Effector memory CD8-positive, alpha-beta T cell (primary cell): ENCODE results near the gene CDR2.
A peak's percentile ranks its signal among the peaks of the same experiment; 100 is the strongest.
"Not testable (repeated sequence)": the region's sequence is repeated elsewhere in the genome, so short reads cannot be mapped to it uniquely, and the experiment has no call there.

Source experiments
- ATAC-seq: fragments of 150-1000 bp; cut with Tn5 transposase; replicated peaks from 2 replicates; pipeline ENCODE4 v1.10.0; 2021; ENCODE audit warnings: mild to moderate bottlenecking, moderate library complexity
- DNase-seq, 3 experiments: peaks; one replicate each; pipeline ENCODE4 v3.0.0; 2021
- H3K27ac Mint-ChIP-seq, 2 donors: one replicate each; pipeline ENCODE4 v1.8.0; 2022; ENCODE audit warnings: mild to moderate bottlenecking in 2 of 2, mixed read lengths in 2 of 2, moderate library complexity in 2 of 2
- H3K27me3 Mint-ChIP-seq, 2 donors: one replicate each; pipeline ENCODE4 v1.8.0; 2022; ENCODE audit warnings: mixed read lengths in 2 of 2
- H3K36me3 Mint-ChIP-seq: one replicate; pipeline ENCODE4 v1.8.0; 2022; ENCODE audit warnings: mild to moderate bottlenecking, moderate library complexity, mixed read lengths; ENCODE audit not compliant: insufficient read depth
- H3K4me1 Mint-ChIP-seq, 2 donors: one replicate each; pipeline ENCODE4 v1.8.0; 2022; ENCODE audit warnings: low read depth in 2 of 2, mixed read lengths in 2 of 2
- H3K4me3 Mint-ChIP-seq, 2 donors: one replicate each; pipeline ENCODE4 v1.8.0; 2022; ENCODE audit warnings: mild to moderate bottlenecking in 2 of 2, mixed read lengths in 2 of 2, moderate library complexity in 2 of 2
- H3K9me3 Mint-ChIP-seq, 2 donors: one replicate each; pipeline ENCODE4 v1.8.0; 2022; ENCODE audit warnings: mixed read lengths in 2 of 2
- total RNA-seq, 9 experiments: gene quantifications; one replicate each; lab custom pipeline; 2026; lab: John Stamatoyannopoulos, UW

Gene CDR2
- total RNA-seq = 37.3 to 120 (median 69.3) reads per million in 9 experiments

DNA sequence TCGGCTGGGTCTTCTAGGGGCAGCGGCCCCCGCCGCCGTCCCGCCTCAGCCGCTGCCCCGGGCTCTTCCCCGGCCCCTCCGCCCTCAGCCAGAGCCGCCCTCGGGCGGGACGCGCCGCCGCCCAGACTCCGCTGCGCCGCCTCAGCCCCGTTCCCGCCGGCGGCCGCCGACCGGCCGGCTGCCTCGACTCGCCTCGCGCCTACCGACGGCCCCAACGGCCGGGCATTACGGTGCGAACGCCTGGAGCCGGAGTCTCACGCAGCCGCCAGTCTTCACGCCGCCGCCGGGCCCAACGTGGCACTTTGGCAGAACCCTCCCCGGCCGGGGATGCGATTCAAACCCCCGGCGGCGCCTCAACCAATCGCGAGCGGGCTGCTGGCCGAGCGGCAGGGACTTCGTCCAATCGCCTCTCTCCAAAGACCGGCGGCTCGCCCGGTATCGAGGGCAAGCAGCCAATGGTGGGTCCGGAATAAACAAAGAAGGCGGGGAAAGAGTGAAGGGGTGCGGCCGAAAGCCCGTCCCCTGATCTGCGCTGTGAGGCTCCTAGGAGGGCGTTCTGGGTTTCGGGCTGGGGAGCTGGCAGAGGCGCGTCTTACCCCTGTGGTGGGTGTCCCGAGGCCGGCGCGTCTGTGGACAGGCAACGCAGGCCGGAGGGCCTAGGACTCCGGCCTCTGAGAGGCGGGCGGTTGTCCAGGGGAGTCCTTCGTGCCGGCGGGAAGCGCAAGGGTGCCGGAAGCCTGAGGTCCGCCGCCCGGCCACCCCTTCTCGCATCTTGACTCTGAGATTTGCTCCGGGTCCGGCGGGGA is at the start of gene CDR2:
CDR2 (minus strand) TSS at position 309 of the 806 bp plus-strand sequence. CDS start 310 bp downstream, outside the sequence.
- DNase-seq = peak; percentile 98
- peak within 1 kb of the TSS; percentile 70 to 87 for H3K27ac Mint-ChIP-seq
- peak; percentile 91 for ATAC-seq
- H3K9me3 Mint-ChIP-seq = no peaks in the 10 kb centered on the region
- H3K27me3 Mint-ChIP-seq = no peaks in the 10 kb centered on the region
- H3K4me3 Mint-ChIP-seq = peak within 1 kb of the TSS; percentile 97 to 99
- H3K4me1 Mint-ChIP-seq = peaks cover 30 to 39% of the 10 kb centered on the region in 2 donors
- H3K36me3 Mint-ChIP-seq = peaks cover 20% of the 10 kb centered on the region

DNA sequence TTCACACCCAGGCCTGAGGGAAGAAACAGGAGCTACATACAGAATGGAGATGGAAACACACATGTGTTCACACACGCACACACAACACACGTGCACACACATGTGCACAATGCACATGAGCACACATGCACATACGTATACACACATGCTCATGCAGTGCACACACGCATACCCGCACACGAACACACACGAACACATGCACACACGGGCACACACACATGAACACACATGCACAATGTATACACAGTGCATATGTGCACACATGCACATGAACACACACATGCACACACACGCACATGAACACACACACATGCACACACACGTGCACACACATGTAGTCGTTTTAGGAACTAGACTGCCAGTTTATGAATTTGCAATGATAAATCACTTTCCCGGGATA is 49.3 kb upstream of the CDR2 start:
- no peak overlapping the region for H3K27ac Mint-ChIP-seq
- H3K36me3 Mint-ChIP-seq = peaks cover 42% of the 10 kb centered on the region
- DNase-seq = no peak

GRCh38 chr16:22421136-22421535 is 46.7 kb upstream of the CDR2 start:
- H3K36me3 Mint-ChIP-seq = peaks cover 32% of the 10 kb centered on the region

More for the DNA sequence above, 49.3 kb upstream of the CDR2 start:
- no peak for ATAC-seq
- H3K9me3 Mint-ChIP-seq = no peaks in the 10 kb centered on the region
- H3K27me3 Mint-ChIP-seq = no peaks in the 10 kb centered on the region
- H3K4me3 Mint-ChIP-seq = no peak overlapping the region
- no peaks in the 10 kb centered on the region for H3K4me1 Mint-ChIP-seq

DNA sequence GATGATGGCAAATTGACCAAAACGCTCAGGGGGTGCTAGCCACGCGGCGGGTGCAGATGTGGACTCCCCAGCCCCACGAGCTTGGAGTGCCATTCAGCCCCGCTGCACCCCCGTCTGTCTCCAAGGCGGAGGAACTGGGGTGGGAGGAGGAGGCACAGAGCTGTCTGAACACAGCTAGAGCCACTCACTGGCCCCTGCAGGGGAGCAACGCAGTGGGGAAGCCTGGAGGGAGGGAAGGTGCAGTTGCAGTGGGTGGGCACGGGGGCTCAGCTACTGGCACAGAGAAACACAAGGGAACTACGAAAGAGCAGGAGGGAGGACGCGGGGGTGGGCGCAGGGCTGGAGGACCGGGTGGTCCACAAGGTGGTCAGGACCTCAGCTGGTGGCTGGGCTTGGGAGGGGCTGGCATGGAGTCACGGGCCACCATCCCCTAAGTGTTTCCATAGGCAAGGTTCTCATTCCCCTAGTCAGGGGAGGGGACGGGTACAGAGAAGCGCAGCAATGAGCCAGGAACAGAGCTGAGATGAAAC is 46.3 kb upstream of the CDR2 start:
- peaks cover 0 to 1% of the 10 kb centered on the region in 2 donors for H3K4me1 Mint-ChIP-seq
- peaks cover 32% of the 10 kb centered on the region for H3K36me3 Mint-ChIP-seq
- no peak for ATAC-seq
- H3K27ac Mint-ChIP-seq = peak overlapping the region; percentile 62 to 69
- DNase-seq = no peak
- no peak overlapping the region for H3K4me3 Mint-ChIP-seq
- H3K27me3 Mint-ChIP-seq = no peaks in the 10 kb centered on the region
- H3K9me3 Mint-ChIP-seq = no peaks in the 10 kb centered on the region

More at GRCh38 chr16:22421136-22421535, 46.7 kb upstream of the CDR2 start:
- DNase-seq (no peak), ATAC-seq (no peak)
- Mint-ChIP-seq H3K4me1 (peaks cover 0 to 1% of the 10 kb centered on the region in 2 donors), H3K27ac (no peak overlapping the region), H3K4me3 (no peak overlapping the region), H3K9me3 (no peaks in the 10 kb centered on the region), H3K27me3 (no peaks in the 10 kb centered on the region)

GRCh38 chr16:22419908-22420307 is 45.5 kb upstream of the CDR2 start:
- peaks cover 0 to 1% of the 10 kb centered on the region in 2 donors for H3K4me1 Mint-ChIP-seq
- H3K36me3 Mint-ChIP-seq = peaks cover 32% of the 10 kb centered on the region
- no peaks in the 10 kb centered on the region for H3K27me3 Mint-ChIP-seq
- no peak for ATAC-seq
- no peaks in the 10 kb centered on the region for H3K9me3 Mint-ChIP-seq
- peak overlapping the region in 1 of 2 donors; percentile 62 for H3K27ac Mint-ChIP-seq
- DNase-seq = no peak
- no peak overlapping the region for H3K4me3 Mint-ChIP-seq

- DNase-seq (no peak), ATAC-seq (no peak)
- Mint-ChIP-seq H3K36me3 (peaks cover 32% of the 10 kb centered on the region), H3K4me3 (no peak overlapping the region), H3K4me1 (peaks cover 0 to 2% of the 10 kb centered on the region in 2 donors), H3K9me3 (no peaks in the 10 kb centered on the region), H3K27ac (peak overlapping the region in 1 of 2 donors; percentile 62), H3K27me3 (no peaks in the 10 kb centered on the region)
These were observed 44.4 kb upstream of the CDR2 start for GRCh38 chr16:22418826-22419225.

DNA sequence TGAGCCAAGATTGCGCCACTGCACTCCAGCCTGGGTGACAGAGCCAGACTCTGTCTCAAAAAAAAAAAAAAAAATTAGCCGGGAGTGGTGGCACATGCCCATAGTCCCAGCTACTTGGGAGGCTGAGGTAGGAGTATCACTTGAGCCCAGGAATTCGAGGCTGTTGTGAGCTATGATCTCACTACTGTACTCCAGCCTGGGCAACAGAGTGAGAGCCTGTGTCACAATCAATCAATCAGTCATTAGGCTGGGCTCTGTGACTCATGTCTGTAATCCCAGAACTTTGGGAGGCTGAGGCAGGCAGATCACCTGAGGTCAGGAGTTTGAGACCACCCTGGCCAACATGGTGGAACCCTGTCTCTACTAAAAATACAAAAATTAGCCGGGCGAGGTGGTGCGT is 43.4 kb upstream of the CDR2 start:
- H3K4me3 Mint-ChIP-seq, ATAC-seq, H3K4me1 Mint-ChIP-seq, DNase-seq, H3K9me3 Mint-ChIP-seq, H3K27me3 Mint-ChIP-seq: not testable (repeated sequence)
- Mint-ChIP-seq H3K27ac (peak overlapping the region in 1 of 2 donors; percentile 23), H3K36me3 (peaks cover 32% of the 10 kb centered on the region)

GRCh38 chr16:22417019-22417418 is 42.6 kb upstream of the CDR2 start:
- H3K9me3 Mint-ChIP-seq = no peaks in the 10 kb centered on the region
- no peaks in the 10 kb centered on the region for H3K27me3 Mint-ChIP-seq
- ATAC-seq = no peak
- H3K27ac Mint-ChIP-seq = peak overlapping the region in 1 of 2 donors; percentile 23
- peaks cover 26% of the 10 kb centered on the region for H3K36me3 Mint-ChIP-seq
- H3K4me3 Mint-ChIP-seq = no peak overlapping the region
- DNase-seq = no peak
- peaks cover 0 to 3% of the 10 kb centered on the region in 2 donors for H3K4me1 Mint-ChIP-seq

GRCh38 chr16:22413819-22414218 is 39.4 kb upstream of the CDR2 start:
- Mint-ChIP-seq H3K9me3 (no peaks in the 10 kb centered on the region), H3K4me3 (no peak overlapping the region), H3K27me3 (no peaks in the 10 kb centered on the region), H3K36me3 (no peaks in the 10 kb centered on the region), H3K4me1 (peaks cover 0 to 3% of the 10 kb centered on the region in 2 donors), H3K27ac (no peak overlapping the region)
- ATAC-seq = no peak
- no peak for DNase-seq

DNA sequence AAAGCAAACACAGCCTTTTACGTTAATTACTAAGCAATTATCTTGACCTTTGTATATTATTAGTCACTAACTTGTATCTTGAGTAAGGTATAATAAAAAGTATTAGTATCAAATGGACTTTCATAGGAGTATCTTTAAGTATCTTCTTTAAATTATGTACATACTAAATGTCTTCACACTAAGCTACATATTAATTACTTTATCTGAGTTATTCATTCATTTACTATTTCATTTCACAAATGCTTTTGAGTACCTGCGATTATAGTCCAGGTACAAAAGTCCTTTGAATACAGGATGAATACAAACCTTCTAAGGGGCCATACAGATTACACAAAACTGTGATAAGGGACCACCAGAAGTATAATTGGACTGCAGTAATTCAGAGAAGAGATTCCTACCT is 33.1 kb upstream of the CDR2 start:
- ATAC-seq (no peak), DNase-seq (no peak)
- H3K27me3 Mint-ChIP-seq = no peaks in the 10 kb centered on the region
- no peaks in the 10 kb centered on the region for H3K9me3 Mint-ChIP-seq
- no peak overlapping the region for H3K4me3 Mint-ChIP-seq
- H3K4me1 Mint-ChIP-seq = no peaks in the 10 kb centered on the region
- H3K36me3 Mint-ChIP-seq = no peaks in the 10 kb centered on the region
- H3K27ac Mint-ChIP-seq = no peak overlapping the region

- ATAC-seq (no peak), DNase-seq (no peak)
- Mint-ChIP-seq H3K27ac (peak overlapping the region in 1 of 2 donors; percentile 35), H3K4me3 (no peak overlapping the region), H3K9me3 (no peaks in the 10 kb centered on the region), H3K36me3 (peaks cover 2% of the 10 kb centered on the region), H3K27me3 (no peaks in the 10 kb centered on the region), H3K4me1 (peaks cover 0 to 4% of the 10 kb centered on the region in 2 donors)
These were observed 27.8 kb upstream of the CDR2 start for GRCh38 chr16:22402191-22402590.

GRCh38 chr16:22400900-22401299 is 26.5 kb upstream of the CDR2 start:
- Mint-ChIP-seq H3K27me3 (no peaks in the 10 kb centered on the region), H3K4me1 (peaks cover 0 to 4% of the 10 kb centered on the region in 2 donors), H3K9me3 (no peaks in the 10 kb centered on the region), H3K27ac (no peak overlapping the region), H3K4me3 (no peak overlapping the region), H3K36me3 (peaks cover 2% of the 10 kb centered on the region)
- DNase-seq = no peak
- no peak for ATAC-seq

- DNase-seq (no peak), ATAC-seq (no peak)
- peaks cover 2% of the 10 kb centered on the region for H3K36me3 Mint-ChIP-seq
- no peaks in the 10 kb centered on the region for H3K27me3 Mint-ChIP-seq
- no peak overlapping the region for H3K4me3 Mint-ChIP-seq
- H3K9me3 Mint-ChIP-seq = no peaks in the 10 kb centered on the region
- H3K4me1 Mint-ChIP-seq = peaks cover 0 to 4% of the 10 kb centered on the region in 2 donors
- H3K27ac Mint-ChIP-seq = no peak overlapping the region
These were observed 23.5 kb upstream of the CDR2 start for GRCh38 chr16:22397931-22398330.

DNA sequence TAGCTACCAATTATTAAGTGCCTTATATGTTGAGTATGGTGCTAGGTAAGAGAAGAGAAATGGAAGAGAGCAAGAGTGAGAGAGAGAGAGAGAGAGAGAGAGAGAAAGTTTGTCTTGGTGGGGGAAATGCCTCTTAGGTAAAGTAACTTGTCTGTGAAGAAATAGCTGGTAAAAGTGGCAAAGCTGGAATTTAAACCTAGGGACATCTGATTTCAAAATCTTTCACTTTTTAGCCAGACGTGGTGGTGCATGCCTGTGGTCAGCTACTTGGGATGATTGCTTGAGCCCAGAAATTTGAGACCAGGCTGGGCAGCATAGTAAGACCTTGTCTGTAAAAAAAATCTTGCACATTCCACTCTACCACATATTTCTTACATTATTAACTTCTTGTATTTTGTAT is 23.0 kb upstream of the CDR2 start:
- DNase-seq = no peak
- no peak for ATAC-seq
- Mint-ChIP-seq H3K4me3 (no peak overlapping the region), H3K9me3 (no peaks in the 10 kb centered on the region), H3K27me3 (no peaks in the 10 kb centered on the region), H3K27ac (no peak overlapping the region), H3K36me3 (peaks cover 2% of the 10 kb centered on the region), H3K4me1 (peaks cover 0 to 4% of the 10 kb centered on the region in 2 donors)
